Neural progenitor cell (in vitro differentiated cells): Measurements from ENCODE around the gene WDR70. TPM values are rescaled to one million over a fixed set of nuclear protein-coding genes. Genes with fewer than 3 reads are reported as not detected.

Source experiments
- DNase-seq: peaks from one replicate; pipeline ENCODE4 v3.0.0-alpha.2; 2016; ENCODE audit warnings: low spot score
- H2AFZ ChIP-seq: fragments of 200-600 bp; sonication (generic); replicated peaks from 2 replicates; pipeline ENCODE4 v1.6.1; 2016; ENCODE audit warnings: antibody characterized with exemption
- H3F3A ChIP-seq: fragments of 200-600 bp; sonication (generic); 2 replicates; pipeline ENCODE4 v1.6.1; 2016; ENCODE audit warnings: antibody characterized with exemption, low read depth
- H3K27ac ChIP-seq: fragments of 200-600 bp; sonication (generic); 2 replicates; pipeline ENCODE4 v1.5.1; 2016; ENCODE audit warnings: mild to moderate bottlenecking
- H3K27me3 ChIP-seq: fragments of 200-600 bp; sonication (generic); 2 replicates; pipeline ENCODE4 v1.6.1; 2016; ENCODE audit warnings: mild to moderate bottlenecking, moderate library complexity
- H3K36me3 ChIP-seq: fragments of 200-600 bp; sonication (generic); 2 replicates; pipeline ENCODE4 v1.5.1; 2016
- H3K4me1 ChIP-seq: fragments of 200-600 bp; sonication (generic); 2 replicates; pipeline ENCODE4 v1.6.1; 2016; ENCODE audit warnings: mixed run types
- H3K4me2 ChIP-seq: fragments of 200-600 bp; sonication (generic); 2 replicates; pipeline ENCODE4 v1.6.1; 2016
- H3K4me3 ChIP-seq: fragments of 200-600 bp; sonication (generic); 2 replicates; pipeline ENCODE4 v1.5.1; 2016
- H3K79me2 ChIP-seq: fragments of 200-600 bp; sonication (generic); 2 replicates; pipeline ENCODE4 v1.6.1; 2016; ENCODE audit warnings: low read depth
- H3K9ac ChIP-seq: fragments of 200-600 bp; sonication (generic); 2 replicates; pipeline ENCODE4 v1.6.1; 2016
- H3K9me3 ChIP-seq: fragments of 200-600 bp; sonication (generic); 2 replicates; pipeline ENCODE4 v1.5.1; 2016; ENCODE audit warnings: low read depth
- H4K20me1 ChIP-seq: fragments of 200-600 bp; sonication (generic); 2 replicates; pipeline ENCODE4 v1.6.1; 2016; ENCODE audit warnings: low read depth
- H3K27ac Mint-ChIP-seq: 3 replicates; pipeline ENCODE4 v1.8.0; 2021; ENCODE audit warnings: mixed read lengths
- H3K27me3 Mint-ChIP-seq: 2 replicates; pipeline ENCODE4 v1.8.0; 2022; ENCODE audit warnings: low read depth, mild to moderate bottlenecking, inconsistent platforms, moderate library complexity, mixed read lengths; ENCODE audit not compliant: insufficient read depth
- H3K36me3 Mint-ChIP-seq: 3 replicates; pipeline ENCODE4 v1.8.0; 2021; ENCODE audit warnings: mixed read lengths
- H3K4me1 Mint-ChIP-seq: 3 replicates; pipeline ENCODE4 v1.8.0; 2021; ENCODE audit warnings: mixed read lengths
- H3K4me3 Mint-ChIP-seq: 3 replicates; pipeline ENCODE4 v1.8.0; 2021; ENCODE audit warnings: mild to moderate bottlenecking, moderate library complexity, mixed read lengths
- H3K9me3 Mint-ChIP-seq: 3 replicates; pipeline ENCODE4 v1.8.0; 2020; ENCODE audit warnings: mixed read lengths
- CTCF ChIP-seq: fragments of 200-600 bp; sonication (generic); IDR thresholded peaks from 2 replicates; pipeline ENCODE4 v1.5.1; 2017; ENCODE audit warnings: antibody characterized with exemption, mild to moderate bottlenecking
- EZH2 ChIP-seq: fragments of 200-600 bp; sonication (generic); IDR thresholded peaks from 2 replicates; pipeline ENCODE4 v1.6.1; 2017; ENCODE audit warnings: antibody characterized with exemption, mild to moderate bottlenecking, moderate library complexity
- EZH2phosphoT487 ChIP-seq: fragments of 200-600 bp; sonication (generic); IDR thresholded peaks from 2 replicates; pipeline ENCODE4 v1.6.1; 2017; ENCODE audit warnings: antibody characterized with exemption
- total RNA-seq: library from RNA; depleted of rRNA; stranded (reverse); fragments of >200 nt; gene quantifications from 2 replicates; pipeline ENCODE4 v1.2.3, GENCODE V29; 2015; ENCODE audit warnings: low replicate concordance

Gene WDR70
- total RNA-seq, 1 donor from 2014 or later, result 46.2 TPM

GRCh38 chr5:37665272-37665671 lies 286.2 kb downstream of the WDR70 start:
- H3F3A ChIP-seq, result no peaks in the 10 kb centered on the region
- H2AFZ ChIP-seq, result no peak overlapping the region
- no peaks in the 10 kb centered on the region for H3K79me2 ChIP-seq
- Mint-ChIP-seq H3K9me3 (no peaks in the 10 kb centered on the region), H3K27me3 (no peaks in the 10 kb centered on the region), H3K36me3 (no peaks in the 10 kb centered on the region), H3K4me1 (no peaks in the 10 kb centered on the region), H3K27ac (no peak overlapping the region), H3K4me3 (no peak overlapping the region)
- H3K9ac ChIP-seq, result no peak overlapping the region
- no peak overlapping the region for H3K4me2 ChIP-seq
- no peak for DNase-seq
- no peaks in the 10 kb centered on the region for H3K36me3 ChIP-seq
- no peak overlapping the region for H3K27ac ChIP-seq
- H3K4me3 ChIP-seq, result no peak overlapping the region
- peaks cover 6% of the 10 kb centered on the region for H3K4me1 ChIP-seq
- no peaks in the 10 kb centered on the region for H3K9me3 ChIP-seq
- H3K27me3 ChIP-seq, result no peaks in the 10 kb centered on the region
- H4K20me1 ChIP-seq, result no peaks in the 10 kb centered on the region
- TF ChIP-seq EZH2 (no peak), CTCF (no peak), EZH2phosphoT487 (no peak)

GRCh38 chr5:37665889-37666288 lies 286.8 kb downstream of the WDR70 start:
- Histone ChIP-seq H3F3A (no peaks in the 10 kb centered on the region), H4K20me1 (no peaks in the 10 kb centered on the region), H3K4me1 (peaks cover 6% of the 10 kb centered on the region), H3K4me2 (no peak overlapping the region), H3K9me3 (no peaks in the 10 kb centered on the region), H3K36me3 (no peaks in the 10 kb centered on the region), H3K27ac (no peak overlapping the region), H3K27me3 (no peaks in the 10 kb centered on the region), H3K79me2 (no peaks in the 10 kb centered on the region), H2AFZ (no peak overlapping the region), H3K9ac (no peak overlapping the region), H3K4me3 (no peak overlapping the region)
- TF ChIP-seq EZH2, result no peak
- TF ChIP-seq CTCF, result no peak
- TF ChIP-seq EZH2phosphoT487, result no peak
- no peak overlapping the region for H3K27ac Mint-ChIP-seq
- H3K9me3 Mint-ChIP-seq, result no peaks in the 10 kb centered on the region
- DNase-seq, result no peak
- H3K27me3 Mint-ChIP-seq, result no peaks in the 10 kb centered on the region
- H3K4me3 Mint-ChIP-seq, result no peak overlapping the region
- H3K4me1 Mint-ChIP-seq, result no peaks in the 10 kb centered on the region
- H3K36me3 Mint-ChIP-seq, result no peaks in the 10 kb centered on the region

- no peaks in the 10 kb centered on the region for H3K27me3 Mint-ChIP-seq
- Histone ChIP-seq H3K9ac (no peak overlapping the region), H3F3A (no peaks in the 10 kb centered on the region), H3K4me3 (no peak overlapping the region), H3K79me2 (no peaks in the 10 kb centered on the region), H3K27me3 (no peaks in the 10 kb centered on the region), H3K36me3 (no peaks in the 10 kb centered on the region), H3K9me3 (no peaks in the 10 kb centered on the region), H3K4me1 (peaks cover 6% of the 10 kb centered on the region), H3K4me2 (no peak overlapping the region), H4K20me1 (no peaks in the 10 kb centered on the region), H3K27ac (no peak overlapping the region), H2AFZ (no peak overlapping the region)
- H3K4me1 Mint-ChIP-seq, result peaks cover 2% of the 10 kb centered on the region
- no peak for TF ChIP-seq EZH2
- no peak for TF ChIP-seq CTCF
- no peak for TF ChIP-seq EZH2phosphoT487
- H3K9me3 Mint-ChIP-seq, result no peaks in the 10 kb centered on the region
- no peak overlapping the region for H3K4me3 Mint-ChIP-seq
- no peaks in the 10 kb centered on the region for H3K36me3 Mint-ChIP-seq
- no peak overlapping the region for H3K27ac Mint-ChIP-seq
- DNase-seq, result no peak
These were observed 288.3 kb downstream of the WDR70 start for GRCh38 chr5:37667430-37667829.
